A549 (cell line): ENCODE measurements around the gene JPT1. TPM values are rescaled to one million over a fixed set of nuclear protein-coding genes. Genes with fewer than 3 reads are reported as not detected.
"Not testable (repeated sequence)": the region's sequence is repeated elsewhere in the genome, so short reads cannot be mapped to it uniquely, and the experiment has no call there.

Experiments used
- ATAC-seq, 2 experiments: fragments of 200-7000 bp in 1 of 2; fragments of >200 bp in 1 of 2; cut with Nextera tagmentation in 1 of 2; cut with Tn5 transposase in 1 of 2; 3 replicates each; pipeline versions ENCODE4 v1.8.0 to v1.9.1; 2018 to 2020; ENCODE audit warnings: mild to moderate bottlenecking in 1 of 2, moderate library complexity in 1 of 2
- CTCF ChIA-PET: fragments of 300-600 bp; sonication (Branson Sonifier 250); formaldehyde crosslinking; extraction: SDS; loops from one replicate; lab custom pipeline; 2021; ENCODE audit warnings: antibody characterized with exemption, inconsistent platforms; lab: Yijun Ruan, JAX
- POLR2A ChIA-PET: fragments of 350-600 bp; formaldehyde crosslinking; extraction: SDS; loops from one replicate; lab custom pipeline; 2021; ENCODE audit warnings: antibody characterized with exemption, inconsistent platforms; lab: Yijun Ruan, JAX
- DNase-seq, 2 experiments: peaks; one replicate each; pipeline versions ENCODE4 v3.0.0 to v3.0.0-alpha.2; 2011 to 2016; ENCODE audit warnings: low read depth in 1 of 2, low spot score in 1 of 2
- FAIRE-seq: peaks from 2 replicates; lab custom pipeline; 2011; peaks lifted over from hg19 to GRCh38; lab: Jason Lieb, UNC
- H3K27ac ChIP-seq, 2 experiments: fragments of >200 bp; sonication (Bioruptor Twin); formaldehyde crosslinking; 3 replicates each; pipeline ENCODE4 v1.5.1; 2016 to 2017
- H3K4me1 ChIP-seq: fragments of >200 bp; sonication (Bioruptor Twin); formaldehyde crosslinking; 3 replicates; pipeline ENCODE4 v1.6.1; 2016
- H3K4me2 ChIP-seq: fragments of >200 bp; sonication (Bioruptor Twin); formaldehyde crosslinking; 3 replicates; pipeline ENCODE4 v1.6.1; 2016
- H3K4me3 ChIP-seq: fragments of >200 bp; sonication (Bioruptor Twin); formaldehyde crosslinking; 3 replicates; pipeline ENCODE4 v1.5.1; 2016
- H3K9me3 ChIP-seq: fragments of >200 bp; sonication (Bioruptor Twin); formaldehyde crosslinking; 3 replicates; pipeline ENCODE4 v1.6.1; 2016
- ATOH8 ChIP-seq: fragments of 250-450 bp; sonication (Bioruptor Pico); IDR thresholded peaks from 2 replicates; pipeline ENCODE4 v1.5.0; 2020; ENCODE audit warnings: low read depth, mild to moderate bottlenecking, moderate library complexity
- BCL3 ChIP-seq: fragments of >200 bp; sonication (Bioruptor Twin); formaldehyde crosslinking; IDR thresholded peaks from 3 replicates; pipeline ENCODE4 v1.6.1; 2016
- CEBPB ChIP-seq, 2 experiments: fragments of >200 bp in 1 of 2; sonication (Bioruptor Twin) in 1 of 2; formaldehyde crosslinking in 1 of 2; IDR thresholded peaks; 2 replicates each; pipeline ENCODE4 v1.6.1; 2012 to 2016
- CHD4 ChIP-seq: fragments of 200-600 bp; sonication (generic); IDR thresholded peaks from 2 replicates; pipeline ENCODE4 v1.6.1; 2016; ENCODE audit warnings: antibody characterized with exemption, mild to moderate bottlenecking, borderline replicate concordance
- FOSL2 ChIP-seq, 2 experiments: fragments of 450-650 bp in 1 of 2; fragments of >200 bp in 1 of 2; sonication (Bioruptor Twin) in 1 of 2; formaldehyde crosslinking; IDR thresholded peaks; 2 replicates each; pipeline versions ENCODE4 v1.5.0 to v1.6.1; 2016 to 2020; ENCODE audit warnings: mild to moderate bottlenecking in 1 of 2, moderate library complexity in 1 of 2
- GATA3 ChIP-seq: IDR thresholded peaks from 2 replicates; pipeline ENCODE4 v1.6.1; 2012; ENCODE audit warnings: borderline replicate concordance
- HMGXB4 ChIP-seq: fragments of 250-450 bp; sonication (Bioruptor Pico); IDR thresholded peaks from 2 replicates; pipeline ENCODE4 v1.5.0; 2021; ENCODE audit warnings: mild to moderate bottlenecking, moderate library complexity, borderline replicate concordance
- HOXA7 ChIP-seq: fragments of 250-450 bp; sonication (Bioruptor Pico); IDR thresholded peaks from 2 replicates; pipeline ENCODE4 v1.5.0; 2020; ENCODE audit warnings: mild to moderate bottlenecking, moderate library complexity
- HOXB13 ChIP-seq: fragments of 250-450 bp; sonication (Bioruptor Pico); IDR thresholded peaks from 2 replicates; pipeline ENCODE4 v1.5.0; 2020; ENCODE audit warnings: low read depth, mild to moderate bottlenecking, moderate library complexity
- HOXB5 ChIP-seq: fragments of 250-450 bp; sonication (Bioruptor Pico); IDR thresholded peaks from 2 replicates; pipeline ENCODE4 v1.5.0; 2020; ENCODE audit warnings: mild to moderate bottlenecking, moderate library complexity
- KDM1A ChIP-seq: fragments of 200-600 bp; sonication (generic); IDR thresholded peaks from 2 replicates; pipeline ENCODE4 v1.6.1; 2016; ENCODE audit warnings: low read depth, mild to moderate bottlenecking
- KDM5A ChIP-seq: fragments of 200-600 bp; sonication (generic); IDR thresholded peaks from 2 replicates; pipeline ENCODE4 v1.6.1; 2016; ENCODE audit warnings: antibody characterized with exemption, mild to moderate bottlenecking
- MAX ChIP-seq: IDR thresholded peaks from 2 replicates; pipeline ENCODE4 v1.6.1; 2012
- MAZ ChIP-seq: fragments of 150-350 bp; IDR thresholded peaks from 2 replicates; pipeline ENCODE4 v1.6.1; 2014; ENCODE audit warnings: antibody characterized with exemption, low read depth, low read length, borderline replicate concordance
- MYC ChIP-seq: IDR thresholded peaks from 2 replicates; pipeline ENCODE4 v1.6.1; 2012; ENCODE audit warnings: mild to moderate bottlenecking, inconsistent platforms, low read length, improper control_type of control experiment, borderline replicate concordance
- NR3C1 ChIP-seq: fragments of >200 bp; sonication (Bioruptor Twin); formaldehyde crosslinking; IDR thresholded peaks from 3 replicates; pipeline ENCODE4 v1.6.1; 2017
- POLR2A ChIP-seq: IDR thresholded peaks from 2 replicates; pipeline ENCODE4 v1.6.1; 2012; ENCODE audit warnings: mild to moderate bottlenecking, low read length
- RAD21 ChIP-seq, 2 experiments: fragments of >200 bp in 1 of 2; sonication (Bioruptor Twin) in 1 of 2; formaldehyde crosslinking in 1 of 2; IDR thresholded peaks in 1 of 2; conservative IDR thresholded peaks in 1 of 2; 2 replicates in 1 of 2; 3 replicates in 1 of 2; pipeline ENCODE4 v1.6.1; 2012 to 2018; ENCODE audit warnings: inconsistent platforms in 1 of 2
- RARB ChIP-seq: fragments of 250-450 bp; sonication (Bioruptor Pico); IDR thresholded peaks from 2 replicates; pipeline ENCODE4 v1.8.0; 2021; ENCODE audit warnings: mild to moderate bottlenecking, moderate library complexity
- REST ChIP-seq: fragments of 200-600 bp; sonication (generic); IDR thresholded peaks from 2 replicates; pipeline ENCODE4 v1.6.1; 2016; ENCODE audit warnings: antibody characterized with exemption, mild to moderate bottlenecking, moderate library complexity
- SMC3 ChIP-seq: fragments of >200 bp; sonication (Bioruptor Twin); formaldehyde crosslinking; IDR thresholded peaks from 3 replicates; pipeline ENCODE4 v1.6.1; 2018; ENCODE audit warnings: inconsistent platforms
- SREBF2 ChIP-seq: fragments of 450-650 bp; IDR thresholded peaks from 2 replicates; pipeline ENCODE4 v1.6.1; 2014; ENCODE audit warnings: mild to moderate bottlenecking, moderate library complexity
- TFCP2L1 ChIP-seq: fragments of 250-450 bp; sonication (Bioruptor Pico); IDR thresholded peaks from 2 replicates; pipeline ENCODE4 v1.5.0; 2021; ENCODE audit warnings: mild to moderate bottlenecking
- TP53 ChIP-seq: fragments of 250-450 bp; sonication (Bioruptor Pico); IDR thresholded peaks from 2 replicates; pipeline ENCODE4 v1.5.0; 2021; ENCODE audit warnings: mild to moderate bottlenecking, moderate library complexity
- WGBS: methylation state at CpG from one replicate; pipeline ENCODE4 v1.1.6; 2017; ENCODE audit errors: missing lambda C conversion rate; 5-methylcytosine and 5-hydroxymethylcytosine counted together
- polyA plus RNA-seq, 4 experiments: library from polyadenylated mRNA; depleted of rRNA in 3 of 4; stranded (reverse); fragments of >200 nt; fragmentation: RNase III in 1 of 4; extraction: RNeasy Plus Mini Kit Qiagen cat#74134 plus additional on column Dnase treatment in 1 of 4; gene quantifications; 2 replicates in 3 of 4; 3 replicates in 1 of 4; pipeline ENCODE4 v1.2.3, GENCODE V29; 2011 to 2017

Gene JPT1
- polyA plus RNA-seq, 2 of the 4 experiments (the other 2 are of a cell fraction), result 196 to 623 TPM

GRCh38 chr17:75132018-75133000, 22.0 kb downstream of the JPT1 start:
- DNase-seq, result not testable (repeated sequence)
- peak; percentile 1; a peak in 3 of 6 replicates for ATAC-seq
- WGBS, result 86% methylated on average over 40 of the region's 40 CpGs
- TF ChIP-seq CHD4 (0 out of 2 replicates have a peak, but pooled peaks have one; percentile 13), TFCP2L1 (0 out of 2 replicates have a peak, but pooled peaks have one; percentile 36)
- TF ChIP-seq, all 56 proteins: peak for 2; not testable (repeated sequence) for 54
- Histone ChIP-seq H3K4me2 (peak overlapping the region; percentile 87), H3K4me1 (peaks cover 37% of the 10 kb centered on the region), H3K4me3 (peak overlapping the region; percentile 89), H3K27ac (peak overlapping the region; percentile 97)
- H3K9me3 ChIP-seq, FAIRE-seq: not testable (repeated sequence)
- ChIA-PET POLR2A (interaction anchor here (0.6 to 7.0 kb wide), 12 partner anchors 9 to 138 kb away, joined by 3 to 70 read pairs (median 6); partner anchors contain the start of genes GGA3, JPT1, MIF4GD and MRPS7), CTCF (interaction anchor here (0.7 to 62.2 kb wide), 23 partner anchors 13 to 615 kb away, joined by 3 to 3429 read pairs (median 7); partner anchors contain the start of genes ARMC7, ATP5PD, JPT1 and KCTD2)

GRCh38 chr17:75131278-75132017, 22.9 kb downstream of the JPT1 start, which contains the start of gene NT5C:
NT5C (minus strand) TSS chr17:75131742; CDS start chr17:75131707, 35 bp downstream.
- POLR2A ChIA-PET, result interaction anchor here (0.6 to 7.0 kb wide), 17 partner anchors 8 to 139 kb away, joined by 3 to 70 read pairs (median 4); partner anchors contain the start of genes ARMC7, GGA3, JPT1 and MIF4GD
- no peak for FAIRE-seq
- DNase-seq, result peak; percentile 85 to 91
- TF ChIP-seq REST (peak; percentile 65), KDM1A (peak; percentile 45; the same call in 1 of the 2 replicates), SMC3 (peak; percentile 75), ATOH8 (CRISPR knock-in tag) (peak; percentile 66; the same call in 1 of the 2 replicates), POLR2A (peak; percentile 72), MAX (peak; percentile 90), HOXB5 (CRISPR knock-in tag) (0 out of 2 replicates have a peak, but pooled peaks have one; percentile 80), RAD21 (conservative IDR thresholded peaks at IDR 0.05 in 1 of 2, IDR thresholded peaks at IDR 0.05 in 1 of 2) (peak; percentile 58 to 77), HOXA7 (no peak), BCL3 (peak; percentile 65; the same call in 2 of the 3 replicates), HMGXB4 (CRISPR knock-in tag) (peak; percentile 98), GATA3 (peak; percentile 16; the same call in 1 of the 2 replicates), HOXB13 (peak; percentile 55; the same call in 1 of the 2 replicates), FOSL2 (IDR thresholded peaks at IDR 0.05) (no peak), FOSL2 (CRISPR knock-in tag; IDR thresholded peaks at IDR 0.05) (no peak), NR3C1 (no peak), CEBPB (IDR thresholded peaks at IDR 0.05) (no peak), TP53 (CRISPR knock-in tag) (peak; percentile 91; the same call in 1 of the 2 replicates), MYC (peak; percentile 89; the same call in 1 of the 2 replicates), KDM5A (peak; percentile 67), SREBF2 (no peak), MAZ (0 out of 2 replicates have a peak, but pooled peaks have one; percentile 31), RARB (CRISPR knock-in tag) (no peak)

More at GRCh38 chr17:75131278-75132017, 22.9 kb downstream of the JPT1 start, which contains the start of gene NT5C:
- ATAC-seq, result peak; percentile 83 to 86
- peaks cover 40% of the 10 kb centered on the region for H3K4me1 ChIP-seq
- peak within 1 kb of the TSS; percentile 89 for H3K4me3 ChIP-seq
- WGBS, result 1% methylated on average over 47 of the region's 82 CpGs
- CTCF ChIA-PET, result interaction anchor here (0.6 to 62.2 kb wide), 35 partner anchors 14 to 616 kb away, joined by 3 to 3429 read pairs (median 5); partner anchors contain the start of genes ARMC7, ATP5PD, CDR2L and JPT1
- H3K4me2 ChIP-seq, result peak within 1 kb of the TSS; percentile 87
- peak within 1 kb of the TSS; percentile 97 for H3K27ac ChIP-seq
- H3K9me3 ChIP-seq, result no peaks in the 10 kb centered on the region
